Panc1 (cell line): ENCODE measurements around the gene SMAP1. TPM values are rescaled to one million over a fixed set of nuclear protein-coding genes. Genes with fewer than 3 reads are reported as not detected.

ENCODE experiments used
- ATAC-seq: fragments of 200-7000 bp; cut with Tn5 transposase; 2 replicates; pipeline ENCODE4 v1.9.1; 2020; ENCODE audit warnings: mild to moderate bottlenecking, moderate library complexity
- BruUV-seq: library from RNA; stranded (reverse); fragments of 400-500 nt; replicated peaks from 2 replicates; lab custom pipeline; 2021; lab: Mats Ljungman, UMichigan
- CTCF ChIA-PET: fragments of 300-600 bp; sonication (Branson Sonifier 250); formaldehyde crosslinking; loops from one replicate; lab custom pipeline; 2022; ENCODE audit warnings: antibody characterized with exemption; lab: Charles Lee
- POLR2A ChIA-PET: fragments of 300-600 bp; sonication (Branson Sonifier 250); formaldehyde crosslinking; loops from one replicate; lab custom pipeline; 2022; ENCODE audit warnings: antibody characterized with exemption; lab: Charles Lee
- DNase-seq: peaks from one replicate; pipeline ENCODE4 v3.0.0-alpha.2; 2010; ENCODE audit warnings: low read depth, low spot score
- H3K27ac ChIP-seq: 2 replicates; pipeline ENCODE4 v1.5.1; 2011; ENCODE audit warnings: mild to moderate bottlenecking, low read length, inconsistent platforms
- H3K27me3 ChIP-seq: fragments of 200-500 bp; sonication (Bioruptor generic); 2 replicates; pipeline ENCODE4 v1.6.0; 2014; ENCODE audit warnings: low read length, inconsistent platforms; ENCODE audit not compliant: control insufficient read depth, insufficient read depth
- H3K36me3 ChIP-seq: fragments of 200-500 bp; sonication (Bioruptor generic); 2 replicates; pipeline ENCODE4 v1.5.1; 2014; ENCODE audit warnings: inconsistent platforms, mild to moderate bottlenecking, low read length, moderate library complexity; ENCODE audit not compliant: control insufficient read depth, insufficient read depth
- H3K4me1 ChIP-seq: 2 replicates; pipeline ENCODE4 v1.5.1; 2011; ENCODE audit warnings: inconsistent platforms, mild to moderate bottlenecking, low read length, moderate library complexity; ENCODE audit not compliant: control insufficient read depth, insufficient read depth
- H3K4me3 ChIP-seq, 2 experiments: 2 replicates each; pipeline ENCODE4 v1.5.1; 2011 to 2012; ENCODE audit warnings: low read depth in 2 of 2, low read length in 2 of 2, mild to moderate bottlenecking in 2 of 2, inconsistent platforms in 1 of 2, moderate library complexity in 1 of 2
- H3K9me3 ChIP-seq: fragments of 200-500 bp; sonication (Bioruptor generic); 2 replicates; pipeline ENCODE4 v1.5.1; 2014; ENCODE audit warnings: low read depth, mild to moderate bottlenecking, inconsistent platforms, low read length, moderate library complexity; ENCODE audit not compliant: control insufficient read depth, insufficient read depth
- POLR2AphosphoS5 ChIP-seq: IDR thresholded peaks from 2 replicates; pipeline ENCODE4 v1.6.1; 2012; ENCODE audit warnings: mild to moderate bottlenecking, low read depth, low read length, moderate library complexity
- SIN3A ChIP-seq: IDR thresholded peaks from 2 replicates; pipeline ENCODE4 v1.6.1; 2012; ENCODE audit warnings: low read depth, mild to moderate bottlenecking, low read length, moderate library complexity, borderline replicate concordance; ENCODE audit not compliant: insufficient read depth
- TCF7L2 ChIP-seq: IDR thresholded peaks from 2 replicates; pipeline ENCODE4 v1.6.1; 2011; ENCODE audit warnings: mild to moderate bottlenecking, low read depth, low read length, inconsistent platforms
- in situ Hi-C: cut with HindIII; loops from 2 replicates; pipeline ENCODE4 v1.10.0; 2016; ENCODE audit warnings: low sequenced_read_pairs, low pct_unique_long_range_greater_than_20kb
- intact Hi-C: fragments of 100-400 bp; cut with micrococcal nuclease; formaldehyde crosslinking; loops from one replicate; pipeline ENCODE4 v1.10.0; 2022; ENCODE audit not compliant: unreplicated experiment
- total RNA-seq: library from RNA; stranded (reverse); gene quantifications from one replicate; pipeline ENCODE4 v1.2.1, GENCODE V29; 2021; ENCODE audit not compliant: unreplicated experiment
- TF ChIP-seq, protein P1 (sequence below): fragments of 450-650 bp; IDR thresholded peaks from 2 replicates; pipeline ENCODE4 v1.5.1; 2017; ENCODE audit warnings: mild to moderate bottlenecking
- TF ChIP-seq, protein P2 (sequence below), 2 experiments: IDR thresholded peaks; 2 replicates each; pipeline ENCODE4 v1.6.1; 2011 to 2012; ENCODE audit warnings: low read depth in 2 of 2, control low read depth in 1 of 2, low read length in 1 of 2, mild to moderate bottlenecking in 1 of 2, moderate library complexity in 1 of 2; ENCODE audit not compliant: insufficient read depth in 1 of 2

The SMAP1 gene
- total RNA-seq, 1 experiment from 2014 or later: 41.9 TPM

DNA sequence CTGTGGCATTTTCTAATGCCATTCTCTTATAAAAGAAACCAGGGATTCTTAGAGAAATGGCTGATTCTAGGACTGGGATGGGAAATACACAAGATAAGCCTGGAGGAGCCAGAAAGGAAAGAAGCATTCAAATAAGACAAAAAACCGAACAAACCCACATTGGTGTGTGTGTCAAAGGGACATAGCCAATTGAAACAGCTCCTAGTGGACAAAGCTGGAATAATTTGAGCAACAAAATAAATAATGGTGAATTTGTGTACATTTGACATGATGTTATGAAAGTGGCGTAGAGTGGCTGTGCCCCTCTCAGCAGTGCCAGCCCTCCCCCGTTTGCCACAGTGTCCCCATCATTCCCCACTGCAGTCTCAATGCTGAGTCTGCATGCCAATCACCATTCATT is 233.6 kb downstream of the SMAP1 start:
- intact Hi-C loops: no loop called here
- ATAC-seq: no peak

DNA sequence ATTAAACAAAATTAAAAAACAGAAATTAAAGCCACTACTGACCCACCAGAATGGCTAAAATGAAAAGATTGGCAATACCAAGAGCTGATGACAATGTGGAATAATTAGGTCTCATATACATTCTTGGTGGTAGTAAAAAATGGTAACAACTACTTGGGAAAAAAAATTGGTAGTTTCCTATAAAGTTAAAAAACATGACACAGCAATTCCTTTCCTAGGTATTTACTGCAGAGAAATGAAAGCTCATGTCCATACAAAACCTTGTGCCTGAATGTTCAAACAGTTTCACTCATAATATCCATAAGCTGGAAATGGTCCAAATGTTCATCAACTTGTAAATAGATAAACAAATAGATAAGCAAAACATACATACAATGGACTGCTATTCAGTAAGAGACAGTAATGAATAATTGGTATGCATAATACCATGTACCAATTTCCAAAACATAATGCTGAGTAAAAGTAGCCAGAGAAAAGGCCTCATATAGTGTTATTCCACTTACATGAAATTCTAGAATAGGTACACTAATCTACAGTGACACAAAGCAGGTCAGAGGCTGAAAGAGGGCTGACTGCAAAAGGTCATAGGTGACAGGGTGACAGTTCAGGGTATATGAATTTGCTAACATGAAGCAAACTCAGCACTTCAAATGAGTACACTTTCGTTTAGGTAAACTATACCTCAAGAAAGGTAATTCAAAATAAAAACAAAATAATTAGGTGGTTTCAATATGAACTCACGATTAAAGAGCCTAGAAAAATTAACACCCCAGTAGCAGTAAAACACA is 236.2 kb downstream of the SMAP1 start:
- Histone ChIP-seq H3K4me3 (no peak overlapping the region), H3K36me3 (no peaks in the 10 kb centered on the region), H3K9me3 (no peaks in the 10 kb centered on the region), H3K27me3 (no peaks in the 10 kb centered on the region; the same call in 1 of the 2 replicates), H3K27ac (no peak overlapping the region), H3K4me1 (no peaks in the 10 kb centered on the region)
- ChIA-PET CTCF (no interaction called here), POLR2A (no interaction called here)
- TF ChIP-seq, protein P1, sequence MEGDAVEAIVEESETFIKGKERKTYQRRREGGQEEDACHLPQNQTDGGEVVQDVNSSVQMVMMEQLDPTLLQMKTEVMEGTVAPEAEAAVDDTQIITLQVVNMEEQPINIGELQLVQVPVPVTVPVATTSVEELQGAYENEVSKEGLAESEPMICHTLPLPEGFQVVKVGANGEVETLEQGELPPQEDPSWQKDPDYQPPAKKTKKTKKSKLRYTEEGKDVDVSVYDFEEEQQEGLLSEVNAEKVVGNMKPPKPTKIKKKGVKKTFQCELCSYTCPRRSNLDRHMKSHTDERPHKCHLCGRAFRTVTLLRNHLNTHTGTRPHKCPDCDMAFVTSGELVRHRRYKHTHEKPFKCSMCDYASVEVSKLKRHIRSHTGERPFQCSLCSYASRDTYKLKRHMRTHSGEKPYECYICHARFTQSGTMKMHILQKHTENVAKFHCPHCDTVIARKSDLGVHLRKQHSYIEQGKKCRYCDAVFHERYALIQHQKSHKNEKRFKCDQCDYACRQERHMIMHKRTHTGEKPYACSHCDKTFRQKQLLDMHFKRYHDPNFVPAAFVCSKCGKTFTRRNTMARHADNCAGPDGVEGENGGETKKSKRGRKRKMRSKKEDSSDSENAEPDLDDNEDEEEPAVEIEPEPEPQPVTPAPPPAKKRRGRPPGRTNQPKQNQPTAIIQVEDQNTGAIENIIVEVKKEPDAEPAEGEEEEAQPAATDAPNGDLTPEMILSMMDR: no peak
- TF ChIP-seq POLR2AphosphoS5 (no peak), SIN3A (no peak), TCF7L2 (no peak)
- TF ChIP-seq, protein P2, sequence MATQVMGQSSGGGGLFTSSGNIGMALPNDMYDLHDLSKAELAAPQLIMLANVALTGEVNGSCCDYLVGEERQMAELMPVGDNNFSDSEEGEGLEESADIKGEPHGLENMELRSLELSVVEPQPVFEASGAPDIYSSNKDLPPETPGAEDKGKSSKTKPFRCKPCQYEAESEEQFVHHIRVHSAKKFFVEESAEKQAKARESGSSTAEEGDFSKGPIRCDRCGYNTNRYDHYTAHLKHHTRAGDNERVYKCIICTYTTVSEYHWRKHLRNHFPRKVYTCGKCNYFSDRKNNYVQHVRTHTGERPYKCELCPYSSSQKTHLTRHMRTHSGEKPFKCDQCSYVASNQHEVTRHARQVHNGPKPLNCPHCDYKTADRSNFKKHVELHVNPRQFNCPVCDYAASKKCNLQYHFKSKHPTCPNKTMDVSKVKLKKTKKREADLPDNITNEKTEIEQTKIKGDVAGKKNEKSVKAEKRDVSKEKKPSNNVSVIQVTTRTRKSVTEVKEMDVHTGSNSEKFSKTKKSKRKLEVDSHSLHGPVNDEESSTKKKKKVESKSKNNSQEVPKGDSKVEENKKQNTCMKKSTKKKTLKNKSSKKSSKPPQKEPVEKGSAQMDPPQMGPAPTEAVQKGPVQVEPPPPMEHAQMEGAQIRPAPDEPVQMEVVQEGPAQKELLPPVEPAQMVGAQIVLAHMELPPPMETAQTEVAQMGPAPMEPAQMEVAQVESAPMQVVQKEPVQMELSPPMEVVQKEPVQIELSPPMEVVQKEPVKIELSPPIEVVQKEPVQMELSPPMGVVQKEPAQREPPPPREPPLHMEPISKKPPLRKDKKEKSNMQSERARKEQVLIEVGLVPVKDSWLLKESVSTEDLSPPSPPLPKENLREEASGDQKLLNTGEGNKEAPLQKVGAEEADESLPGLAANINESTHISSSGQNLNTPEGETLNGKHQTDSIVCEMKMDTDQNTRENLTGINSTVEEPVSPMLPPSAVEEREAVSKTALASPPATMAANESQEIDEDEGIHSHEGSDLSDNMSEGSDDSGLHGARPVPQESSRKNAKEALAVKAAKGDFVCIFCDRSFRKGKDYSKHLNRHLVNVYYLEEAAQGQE (IDR thresholded peaks at IDR 0.05; ENCODE audit: insufficient read depth in 1 of 2, low read depth in 2 of 2, low read length in 1 of 2): no peak
- intact Hi-C loops: no loop called here
- DNase-seq (no peak), ATAC-seq (no peak)
- BruUV-seq: no TSS peak
- in situ Hi-C loops: no loop called here

More for the DNA sequence above, 233.6 kb downstream of the SMAP1 start:
- H3K4me3 ChIP-seq: no peak overlapping the region
- no peaks in the 10 kb centered on the region for H3K4me1 ChIP-seq
- TF ChIP-seq, protein P1: peak; percentile 59
- TF ChIP-seq POLR2AphosphoS5: no peak
- no TSS peak for BruUV-seq
- POLR2A ChIA-PET: no interaction called here
- DNase-seq: no peak
- H3K9me3 ChIP-seq: no peaks in the 10 kb centered on the region
- in situ Hi-C loops: no loop called here
- CTCF ChIA-PET: interaction anchor here (1.1 kb wide), 1 partner anchor 113 kb away, joined by 3 read pairs; no protein-coding TSS in a partner anchor
- H3K27me3 ChIP-seq: peaks cover 6% of the 10 kb centered on the region; the same call in 1 of the 2 replicates
- H3K36me3 ChIP-seq: no peaks in the 10 kb centered on the region
- H3K27ac ChIP-seq: no peak overlapping the region
